NB4 (cell line): ENCODE results near the gene KDM4B.

Experiments used
- DNase-seq: peaks from one replicate; pipeline ENCODE4 v3.0.0; 2010; ENCODE audit warnings: low read depth
- H3K4me3 ChIP-seq: one replicate; pipeline ENCODE4 v1.5.1; 2011; ENCODE audit warnings: mild to moderate bottlenecking, low read depth, low read length, moderate library complexity
- MYC ChIP-seq: IDR thresholded peaks from 2 replicates; pipeline ENCODE4 v1.6.1; 2011; ENCODE audit warnings: low read depth, low read length
- POLR2A ChIP-seq: IDR thresholded peaks from 2 replicates; pipeline ENCODE4 v1.6.1; 2011; ENCODE audit warnings: mild to moderate bottlenecking; ENCODE audit not compliant: insufficient read length; ENCODE audit errors: extremely low read depth
- TF ChIP-seq, protein P1 (sequence below): IDR thresholded peaks from 2 replicates; pipeline ENCODE4 v1.6.1; 2011; ENCODE audit warnings: low read depth, low read length
- TF ChIP-seq, protein P2 (sequence below): IDR thresholded peaks from one replicate; pipeline ENCODE4 v1.5.1; 2012; ENCODE audit warnings: low read depth, low read length

KDM4B gene

DNA sequence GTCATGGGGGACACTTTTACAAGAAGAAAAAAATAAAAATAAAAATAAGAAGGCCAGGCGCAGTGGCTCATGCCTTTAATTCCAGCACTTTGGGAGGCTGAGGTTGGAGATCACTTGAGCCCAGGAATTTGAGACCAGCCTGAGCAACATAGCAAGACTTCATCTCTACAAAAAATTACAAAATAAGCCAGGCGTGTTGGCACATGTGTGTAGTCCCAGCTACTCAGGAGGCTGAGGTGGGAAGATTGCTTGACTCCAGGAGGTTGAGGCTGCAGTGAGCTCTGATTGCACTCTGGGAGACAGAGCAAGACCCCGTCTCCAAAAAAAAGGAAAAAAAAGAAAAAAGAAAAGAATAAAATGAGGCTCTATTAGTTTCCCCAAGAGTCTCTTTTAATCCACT, 214.7 kb downstream of the KDM4B start:
- no peak for DNase-seq
- TF ChIP-seq, protein P1, sequence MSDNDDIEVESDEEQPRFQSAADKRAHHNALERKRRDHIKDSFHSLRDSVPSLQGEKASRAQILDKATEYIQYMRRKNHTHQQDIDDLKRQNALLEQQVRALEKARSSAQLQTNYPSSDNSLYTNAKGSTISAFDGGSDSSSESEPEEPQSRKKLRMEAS, result no peak
- TF ChIP-seq POLR2A, result no peak
- TF ChIP-seq MYC, result no peak
- TF ChIP-seq, protein P2, sequence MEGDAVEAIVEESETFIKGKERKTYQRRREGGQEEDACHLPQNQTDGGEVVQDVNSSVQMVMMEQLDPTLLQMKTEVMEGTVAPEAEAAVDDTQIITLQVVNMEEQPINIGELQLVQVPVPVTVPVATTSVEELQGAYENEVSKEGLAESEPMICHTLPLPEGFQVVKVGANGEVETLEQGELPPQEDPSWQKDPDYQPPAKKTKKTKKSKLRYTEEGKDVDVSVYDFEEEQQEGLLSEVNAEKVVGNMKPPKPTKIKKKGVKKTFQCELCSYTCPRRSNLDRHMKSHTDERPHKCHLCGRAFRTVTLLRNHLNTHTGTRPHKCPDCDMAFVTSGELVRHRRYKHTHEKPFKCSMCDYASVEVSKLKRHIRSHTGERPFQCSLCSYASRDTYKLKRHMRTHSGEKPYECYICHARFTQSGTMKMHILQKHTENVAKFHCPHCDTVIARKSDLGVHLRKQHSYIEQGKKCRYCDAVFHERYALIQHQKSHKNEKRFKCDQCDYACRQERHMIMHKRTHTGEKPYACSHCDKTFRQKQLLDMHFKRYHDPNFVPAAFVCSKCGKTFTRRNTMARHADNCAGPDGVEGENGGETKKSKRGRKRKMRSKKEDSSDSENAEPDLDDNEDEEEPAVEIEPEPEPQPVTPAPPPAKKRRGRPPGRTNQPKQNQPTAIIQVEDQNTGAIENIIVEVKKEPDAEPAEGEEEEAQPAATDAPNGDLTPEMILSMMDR, result no peak
- H3K4me3 ChIP-seq, result no peak overlapping the region

DNA sequence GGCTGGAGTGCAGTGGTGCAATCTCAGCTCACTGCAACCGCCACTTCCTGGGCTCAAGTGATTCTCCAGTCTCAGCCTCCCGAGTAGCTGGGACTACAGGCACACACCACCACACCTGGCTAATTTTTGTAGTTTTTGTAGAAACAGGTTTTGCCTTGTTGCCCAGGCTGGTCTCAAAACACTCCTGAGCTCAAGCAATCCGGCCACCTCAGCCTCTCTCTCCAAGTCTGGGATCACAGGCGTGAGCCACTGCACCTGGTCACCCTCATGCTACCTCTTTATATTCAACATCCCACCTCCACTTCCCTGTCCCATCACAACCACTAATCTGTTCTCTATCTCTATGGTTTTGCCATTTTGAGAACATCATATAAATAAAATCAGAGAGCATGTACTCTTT, 216.0 kb downstream of the KDM4B start:
- TF ChIP-seq MYC (no peak), POLR2A (no peak)
- TF ChIP-seq, protein P2, result no peak
- TF ChIP-seq, protein P1, result no peak
- H3K4me3 ChIP-seq, result no peak overlapping the region
- no peak for DNase-seq

DNA sequence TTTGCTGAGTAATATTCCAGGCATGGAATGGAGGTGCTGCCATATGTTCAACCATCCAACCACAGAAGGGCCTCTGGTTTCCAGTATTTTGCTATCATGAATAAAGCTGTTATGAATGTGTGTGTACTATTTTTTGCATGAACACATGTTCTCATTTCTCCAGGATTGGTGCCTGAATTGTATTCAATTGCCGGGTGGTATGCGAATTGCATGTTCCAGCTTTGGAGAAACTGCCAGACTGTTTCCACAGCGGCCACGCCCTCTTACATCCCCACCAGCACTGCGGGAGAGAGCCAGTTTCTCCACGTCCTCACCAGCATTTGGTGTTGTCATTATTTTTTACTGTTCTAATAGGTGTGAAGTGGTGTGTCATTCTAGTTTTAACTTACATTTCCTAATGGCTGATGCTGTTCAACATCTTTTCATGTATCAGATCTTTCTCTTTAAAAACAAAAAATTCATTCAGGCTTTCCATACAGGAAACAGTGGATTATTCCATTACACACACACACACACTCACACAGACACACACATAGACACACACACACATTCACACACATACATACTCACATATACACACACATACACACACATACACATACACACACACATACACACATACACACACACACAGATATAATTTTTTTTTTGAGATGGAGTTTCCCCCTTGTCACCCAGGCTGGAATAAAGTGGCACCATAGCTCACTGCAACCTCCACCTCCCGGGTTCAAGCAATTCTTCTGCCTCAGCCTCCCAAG, 217.6 kb downstream of the KDM4B start:
- H3K4me3 ChIP-seq, result no peak overlapping the region
- DNase-seq, result no peak
- TF ChIP-seq, protein P2, result no peak
- no peak for TF ChIP-seq MYC
- TF ChIP-seq, protein P1, result no peak
- no peak for TF ChIP-seq POLR2A

DNA sequence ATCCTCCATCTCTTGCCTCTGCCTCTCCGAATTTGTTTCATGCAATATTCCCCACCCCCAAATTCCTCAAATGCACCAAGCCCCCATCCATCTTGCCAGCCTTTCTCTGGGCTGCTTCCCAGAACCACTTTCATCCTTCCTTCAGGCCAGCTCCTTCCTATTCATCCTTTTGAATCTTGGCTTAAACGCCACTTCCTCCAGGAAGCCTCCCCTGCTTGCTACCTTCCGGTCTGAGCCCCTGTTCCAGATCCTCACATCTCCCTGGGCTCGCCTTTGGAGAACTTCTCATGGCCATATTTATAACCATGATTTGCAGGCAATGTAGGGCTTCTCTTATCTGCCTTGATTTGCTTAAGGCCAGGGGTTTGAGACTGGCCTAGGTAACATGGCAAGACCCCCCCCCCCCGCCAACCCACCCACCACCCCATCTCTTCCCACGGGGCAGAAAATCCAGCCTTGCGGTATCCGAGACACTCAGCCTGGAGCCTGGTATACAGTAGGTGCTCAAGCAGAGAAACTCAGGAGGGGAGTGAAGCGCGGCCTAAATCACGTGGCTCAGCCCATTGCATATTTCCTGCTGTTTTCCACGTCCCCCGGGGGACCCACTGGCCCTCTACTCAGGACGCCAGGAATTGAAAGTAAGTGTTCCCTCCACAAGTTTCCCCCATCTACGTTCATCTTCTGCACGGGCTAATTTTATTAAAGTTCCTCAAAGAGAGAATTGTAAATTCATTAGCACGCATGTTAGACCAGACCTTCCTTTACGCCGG, 219.8 kb downstream of the KDM4B start:
- H3K4me3 ChIP-seq, result no peak overlapping the region
- TF ChIP-seq MYC (no peak), POLR2A (no peak)
- TF ChIP-seq, protein P2, result no peak
- TF ChIP-seq, protein P1, result no peak
- DNase-seq, result no peak

DNA sequence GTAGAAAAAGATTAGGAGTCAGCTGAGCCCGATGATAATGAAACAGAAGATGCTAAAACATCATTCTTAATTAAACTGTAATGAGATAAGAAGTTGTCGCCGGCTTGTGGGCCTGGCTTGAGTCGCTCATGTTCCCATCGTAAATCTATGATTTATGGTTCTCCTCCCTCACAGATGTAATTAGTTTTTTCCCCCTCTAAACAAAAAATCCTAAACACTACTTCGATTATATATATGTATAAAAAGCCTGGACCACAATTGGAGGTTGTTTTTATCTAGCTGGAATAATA, 220.3 kb downstream of the KDM4B start:
- H3K4me3 ChIP-seq, result no peak overlapping the region
- DNase-seq, result no peak
- TF ChIP-seq, protein P1, result no peak
- TF ChIP-seq POLR2A (no peak), MYC (no peak)
- TF ChIP-seq, protein P2, result no peak
